OCI-LY1 (cell line): ENCODE results near the gene ZNF618.

ENCODE experiments used
- H2AFZ ChIP-seq: fragments of 200-600 bp; sonication (generic), shearing (Covaris generic); 2 replicates; pipeline ENCODE4 v1.6.0; 2014; ENCODE audit warnings: antibody characterized with exemption, mild to moderate bottlenecking, low read length
- H3F3A ChIP-seq: fragments of 200-600 bp; sonication (generic), shearing (Covaris generic); 2 replicates; pipeline ENCODE4 v1.6.0; 2014; ENCODE audit warnings: mild to moderate bottlenecking, antibody characterized with exemption, low read length, moderate library complexity; ENCODE audit not compliant: insufficient read depth
- H3K27ac ChIP-seq: fragments of 200-600 bp; sonication (generic); 2 replicates; pipeline ENCODE4 v1.5.1; 2014; ENCODE audit warnings: low read length, mixed run types, mild to moderate bottlenecking, low read depth; ENCODE audit not compliant: poor library complexity, severe bottlenecking
- H3K27me3 ChIP-seq: fragments of 200-600 bp; sonication (generic); 2 replicates; pipeline ENCODE4 v1.6.0; 2014; ENCODE audit warnings: antibody characterized with exemption, mild to moderate bottlenecking, low read length, moderate library complexity; ENCODE audit not compliant: insufficient read depth
- H3K36me3 ChIP-seq: fragments of 200-600 bp; sonication (generic); 2 replicates; pipeline ENCODE4 v1.6.1; 2014; ENCODE audit warnings: mild to moderate bottlenecking, antibody characterized with exemption, low read length, moderate library complexity, mixed read lengths; ENCODE audit not compliant: insufficient read depth
- H3K4me1 ChIP-seq: fragments of 200-600 bp; sonication (generic); 2 replicates; pipeline ENCODE4 v1.5.1; 2014; ENCODE audit warnings: mild to moderate bottlenecking, low read length, moderate library complexity; ENCODE audit not compliant: insufficient read depth, severe bottlenecking
- H3K4me2 ChIP-seq: fragments of 200-600 bp; sonication (generic), shearing (Covaris generic); 2 replicates; pipeline ENCODE4 v1.6.1; 2014; ENCODE audit warnings: low read length
- H3K4me3 ChIP-seq: fragments of 200-600 bp; sonication (generic); 2 replicates; pipeline ENCODE4 v1.5.1; 2014; ENCODE audit warnings: low read length, low read depth, mild to moderate bottlenecking, mixed read lengths; ENCODE audit not compliant: poor library complexity, severe bottlenecking
- H3K79me2 ChIP-seq: fragments of 200-600 bp; shearing (Covaris generic); 2 replicates; pipeline ENCODE4 v1.6.1; 2016; ENCODE audit warnings: mixed run types, low read length, mixed read lengths; ENCODE audit not compliant: insufficient read depth
- H3K9ac ChIP-seq: fragments of 200-600 bp; sonication (generic), shearing (Covaris generic); 2 replicates; pipeline ENCODE4 v1.6.1; 2014; ENCODE audit warnings: mild to moderate bottlenecking, low read length, mixed read lengths
- H3K9me2 ChIP-seq: fragments of 200-600 bp; sonication (generic), shearing (Covaris generic); 2 replicates; pipeline ENCODE4 v1.6.1; 2014; ENCODE audit warnings: low read depth, mild to moderate bottlenecking, low read length, mixed read lengths
- H3K9me3 ChIP-seq: fragments of 200-600 bp; shearing (Covaris generic); 2 replicates; pipeline ENCODE4 v1.6.1; 2014; ENCODE audit warnings: low read length, mixed read lengths
- H4K20me1 ChIP-seq: fragments of 200-600 bp; sonication (generic), shearing (Covaris generic); 2 replicates; pipeline ENCODE4 v1.6.0; 2016; ENCODE audit warnings: mild to moderate bottlenecking, low read length; ENCODE audit not compliant: insufficient read depth
- CTCF ChIP-seq: fragments of 200-600 bp; sonication (generic), shearing (Covaris generic); IDR thresholded peaks from 2 replicates; pipeline ENCODE4 v1.5.1; 2017; ENCODE audit warnings: mild to moderate bottlenecking, antibody characterized with exemption, low read length, moderate library complexity, mixed read lengths
- EZH2 ChIP-seq: fragments of 200-600 bp; sonication (generic), shearing (Covaris generic); IDR thresholded peaks from 2 replicates; pipeline ENCODE4 v1.8.0; 2017; ENCODE audit warnings: borderline replicate concordance, mixed run types, mild to moderate bottlenecking, antibody characterized with exemption, low read length, moderate library complexity, mixed read lengths

ZNF618 gene

GRCh38 chr9:113842086-113842485, 34.0 kb upstream of the ZNF618 start:
- no peak for TF ChIP-seq CTCF
- TF ChIP-seq EZH2 = no peak
- Histone ChIP-seq H3K9me2 (peaks cover 2% of the 10 kb centered on the region; the same call in 1 of the 2 replicates), H2AFZ (no peak overlapping the region)

GRCh38 chr9:113844466-113844865, 31.6 kb upstream of the ZNF618 start:
- TF ChIP-seq EZH2 (no peak), CTCF (no peak)

More at GRCh38 chr9:113842086-113842485, 34.0 kb upstream of the ZNF618 start:
- no peak overlapping the region for H3K4me3 ChIP-seq
- H3K36me3 ChIP-seq = no peaks in the 10 kb centered on the region
- no peak overlapping the region for H3K27ac ChIP-seq
- no peak overlapping the region for H3K4me2 ChIP-seq
- no peaks in the 10 kb centered on the region for H3K27me3 ChIP-seq
- no peaks in the 10 kb centered on the region for H3K4me1 ChIP-seq
- no peak overlapping the region for H3K9ac ChIP-seq
- H3K79me2 ChIP-seq = no peaks in the 10 kb centered on the region
- no peaks in the 10 kb centered on the region for H3K9me3 ChIP-seq
- H4K20me1 ChIP-seq = no peaks in the 10 kb centered on the region
- H3F3A ChIP-seq = no peaks in the 10 kb centered on the region

GRCh38 chr9:113851359-113851758, 24.8 kb upstream of the ZNF618 start:
- no peaks in the 10 kb centered on the region for H4K20me1 ChIP-seq
- no peaks in the 10 kb centered on the region for H3F3A ChIP-seq
- no peaks in the 10 kb centered on the region for H3K9me2 ChIP-seq
- H2AFZ ChIP-seq = no peak overlapping the region
- H3K4me2 ChIP-seq = no peak overlapping the region
- no peaks in the 10 kb centered on the region for H3K4me1 ChIP-seq
- H3K27me3 ChIP-seq = no peaks in the 10 kb centered on the region
- H3K4me3 ChIP-seq = no peak overlapping the region
- H3K79me2 ChIP-seq = no peaks in the 10 kb centered on the region
- no peaks in the 10 kb centered on the region for H3K36me3 ChIP-seq
- H3K9me3 ChIP-seq = peaks cover 5% of the 10 kb centered on the region; the same call in 1 of the 2 replicates
- no peak for TF ChIP-seq EZH2
- no peak for TF ChIP-seq CTCF
- no peak overlapping the region for H3K9ac ChIP-seq
- no peak overlapping the region for H3K27ac ChIP-seq

More at GRCh38 chr9:113844466-113844865, 31.6 kb upstream of the ZNF618 start:
- Histone ChIP-seq H3K27me3 (no peaks in the 10 kb centered on the region), H3K9me3 (no peaks in the 10 kb centered on the region), H3K4me2 (no peak overlapping the region), H3K27ac (no peak overlapping the region), H3K4me1 (no peaks in the 10 kb centered on the region), H3K9me2 (no peaks in the 10 kb centered on the region), H3K9ac (no peak overlapping the region), H3K36me3 (no peaks in the 10 kb centered on the region), H3F3A (no peaks in the 10 kb centered on the region), H2AFZ (no peak overlapping the region), H3K4me3 (no peak overlapping the region), H4K20me1 (no peaks in the 10 kb centered on the region), H3K79me2 (no peaks in the 10 kb centered on the region)
